GM18526 (cell line): ENCODE measurements around the gene KDM4C.

Experiments used
- POLR2A ChIP-seq: IDR thresholded peaks from 3 replicates; pipeline ENCODE4 v1.6.1; 2011; ENCODE audit not compliant: insufficient read length; ENCODE audit errors: extremely low read depth

The KDM4C gene

GRCh38 chr9:6785682-6786081 is 27.9 kb downstream of the KDM4C start:
- TF ChIP-seq POLR2A = no peak

- no peak for TF ChIP-seq POLR2A
Measured at GRCh38 chr9:6787793-6788161, 30.0 kb downstream of the KDM4C start.

GRCh38 chr9:6788162-6789016 is 30.6 kb downstream of the KDM4C start:
- TF ChIP-seq POLR2A = no peak

- TF ChIP-seq POLR2A = no peak
Measured at GRCh38 chr9:6790866-6791265, 33.1 kb downstream of the KDM4C start.

GRCh38 chr9:6793203-6793602 is 35.4 kb downstream of the KDM4C start:
- no peak for TF ChIP-seq POLR2A

- TF ChIP-seq POLR2A = no peak
Measured at GRCh38 chr9:6794936-6795335, 37.2 kb downstream of the KDM4C start.

GRCh38 chr9:6802926-6803325 is 45.2 kb downstream of the KDM4C start:
- no peak for TF ChIP-seq POLR2A

GRCh38 chr9:6805532-6805931 is 47.8 kb downstream of the KDM4C start:
- no peak for TF ChIP-seq POLR2A

- TF ChIP-seq POLR2A = no peak
Measured at GRCh38 chr9:6811436-6811835, 53.7 kb downstream of the KDM4C start.

- TF ChIP-seq POLR2A = no peak
Measured at GRCh38 chr9:6816581-6816980, 58.8 kb downstream of the KDM4C start.

GRCh38 chr9:6818292-6818922 is 60.6 kb downstream of the KDM4C start:
- TF ChIP-seq POLR2A = no peak

- no peak for TF ChIP-seq POLR2A
Measured at GRCh38 chr9:6819112-6819511, 61.3 kb downstream of the KDM4C start.

- no peak for TF ChIP-seq POLR2A
Measured at GRCh38 chr9:6819529-6819928, 61.8 kb downstream of the KDM4C start.

GRCh38 chr9:6822696-6823095 is 64.9 kb downstream of the KDM4C start:
- TF ChIP-seq POLR2A = no peak

GRCh38 chr9:6827439-6828145 is 69.8 kb downstream of the KDM4C start:
- no peak for TF ChIP-seq POLR2A

- no peak for TF ChIP-seq POLR2A
Measured at GRCh38 chr9:6829027-6829426, 71.3 kb downstream of the KDM4C start.
